Gastrocnemius medialis (tissue), 4 donors: ENCODE results near the gene COX20. TPM values are rescaled to one million over a fixed set of nuclear protein-coding genes. Genes with fewer than 3 reads are reported as not detected.
"Not testable (repeated sequence)": the region's sequence is repeated elsewhere in the genome, so short reads cannot be mapped to it uniquely, and the experiment has no call there.

ENCODE experiments used
- ATAC-seq, 2 donors: fragments of 150-250 bp; one replicate each; pipeline ENCODE4 v1.9.1; 2016
- DNase-seq, 2 donors: peaks; one replicate each; pipeline ENCODE4 v3.0.0-alpha.2; 2019
- H3K27ac ChIP-seq, 4 donors: fragments of 200-600 bp; sonication (generic); 1 replicate in 1 of 4; 2 replicates in 3 of 4; pipeline ENCODE4 v1.5.1; 2016 to 2018; ENCODE audit warnings: mild to moderate bottlenecking in 2 of 4, moderate library complexity in 1 of 4
- H3K27me3 ChIP-seq, 3 donors: fragments of 200-600 bp; sonication (generic) in 2 of 3; 1 replicate in 1 of 3; 2 replicates in 2 of 3; pipeline versions ENCODE4 v1.5.1 to v1.6.0; 2016 to 2019; ENCODE audit warnings: mild to moderate bottlenecking in 1 of 3, moderate library complexity in 1 of 3
- H3K36me3 ChIP-seq, 2 donors: fragments of 200-600 bp; sonication (generic) in 1 of 2; one replicate each; pipeline ENCODE4 v1.5.1; 2017 to 2018
- H3K4me1 ChIP-seq, 2 donors: fragments of 200-600 bp; sonication (generic) in 1 of 2; one replicate each; pipeline ENCODE4 v1.5.1; 2016 to 2017; ENCODE audit warnings: mild to moderate bottlenecking in 2 of 2
- H3K4me3 ChIP-seq, 4 donors: fragments of 200-600 bp; sonication (generic) in 3 of 4; 1 replicate in 1 of 4; 2 replicates in 3 of 4; pipeline ENCODE4 v1.5.1; 2016 to 2019; ENCODE audit warnings: mild to moderate bottlenecking in 2 of 4
- H3K9me3 ChIP-seq, 3 donors: fragments of 200-600 bp; sonication (generic) in 2 of 3; 1 replicate in 1 of 3; 2 replicates in 2 of 3; pipeline ENCODE4 v1.5.1; 2016 to 2019
- CTCF ChIP-seq, 5 experiments: fragments of 450-650 bp in 3 of 5; fragments of 200-600 bp in 2 of 5; sonication (generic) in 2 of 5; IDR thresholded peaks in 4 of 5; conservative IDR thresholded peaks in 1 of 5; 1 replicate in 4 of 5; 2 replicates in 1 of 5; pipeline ENCODE4 v1.5.1; 2016 to 2019; ENCODE audit warnings: antibody characterized with exemption in 5 of 5, mild to moderate bottlenecking in 3 of 5, moderate library complexity in 3 of 5
- POLR2A ChIP-seq, 2 donors: fragments of 450-650 bp; IDR thresholded peaks; one replicate each; pipeline ENCODE4 v1.6.1; 2017; ENCODE audit warnings: antibody characterized with exemption in 2 of 2, mild to moderate bottlenecking in 2 of 2, moderate library complexity in 2 of 2
- in situ Hi-C, 4 donors: fragments of 200-750 bp; cut with MboI; loops; one replicate each; pipeline versions ENCODE4 v1.15.0 to v1.8.0; 2017; ENCODE audit warnings: low sequenced_read_pairs in 4 of 4
- intact Hi-C: fragments of 100-400 bp; cut with DNase I; formaldehyde crosslinking; loops from one replicate; pipeline ENCODE4 v1.15.1; 2023; ENCODE audit warnings: low total_unique reads
- total RNA-seq, 4 donors: library from RNA; depleted of rRNA; stranded (reverse); fragments of >200 nt; gene quantifications; one replicate each; pipeline versions ENCODE4 v1.1.0 to v1.2.3, GENCODE V29; 2016

The COX20 gene
- total RNA-seq, 4 donors from 2014 or later, result 22.7 to 72.0 (median 35.4) TPM

GRCh38 chr1:244791061-244791460 lies 44.4 kb upstream of the COX20 start:
- Histone ChIP-seq H3K27me3 (no peaks in the 10 kb centered on the region), H3K27ac (no peak overlapping the region), H3K9me3 (no peaks in the 10 kb centered on the region), H3K4me3 (no peak overlapping the region), H3K4me1 (no peaks in the 10 kb centered on the region), H3K36me3 (no peaks in the 10 kb centered on the region)
- intact Hi-C loops, result no loop called here
- TF ChIP-seq POLR2A (IDR thresholded peaks at IDR 0.05) (no peak), CTCF (IDR thresholded peaks at IDR 0.05 in 4 of 5, conservative IDR thresholded peaks at IDR 0.05 in 1 of 5) (no peak)
- no peak for ATAC-seq
- in situ Hi-C loops, result loop anchor here in 2 of 4 donors (5.0 kb wide), 1 partner anchor 184 kb away; no protein-coding TSS in a partner anchor
- no peak for DNase-seq

GRCh38 chr1:244792188-244792850 lies 43.1 kb upstream of the COX20 start:
- Histone ChIP-seq H3K27ac (no peak overlapping the region), H3K4me3 (no peak overlapping the region), H3K9me3 (no peaks in the 10 kb centered on the region), H3K4me1 (no peaks in the 10 kb centered on the region), H3K27me3 (no peaks in the 10 kb centered on the region), H3K36me3 (no peaks in the 10 kb centered on the region)
- in situ Hi-C loops (loop anchor here in 2 of 4 donors (5.0 kb wide), 1 partner anchor 185 kb away; no protein-coding TSS in a partner anchor), intact Hi-C loops (no loop called here)
- no peak for DNase-seq
- ATAC-seq, result no peak
- TF ChIP-seq CTCF (IDR thresholded peaks at IDR 0.05 in 4 of 5, conservative IDR thresholded peaks at IDR 0.05 in 1 of 5) (no peak), POLR2A (IDR thresholded peaks at IDR 0.05) (no peak)

- no peaks in the 10 kb centered on the region for H3K36me3 ChIP-seq
- H3K4me3 ChIP-seq, result no peak overlapping the region
- no peaks in the 10 kb centered on the region for H3K27me3 ChIP-seq
- intact Hi-C loops (no loop called here), in situ Hi-C loops (loop anchor here in 2 of 4 donors (5.0 kb wide), 1 partner anchor 187 kb away; no protein-coding TSS in a partner anchor)
- ATAC-seq (no peak), DNase-seq (no peak)
- no peaks in the 10 kb centered on the region for H3K4me1 ChIP-seq
- no peak for TF ChIP-seq CTCF (IDR thresholded peaks at IDR 0.05 in 4 of 5, conservative IDR thresholded peaks at IDR 0.05 in 1 of 5)
- TF ChIP-seq POLR2A (IDR thresholded peaks at IDR 0.05), result no peak
- H3K9me3 ChIP-seq, result no peaks in the 10 kb centered on the region
- no peak overlapping the region for H3K27ac ChIP-seq
Observed at GRCh38 chr1:244794071-244794470, 41.4 kb upstream of the COX20 start.

GRCh38 chr1:244794516-244794915 lies 40.9 kb upstream of the COX20 start:
- H3K27ac ChIP-seq, H3K36me3 ChIP-seq, H3K4me3 ChIP-seq, intact Hi-C loops, DNase-seq, ATAC-seq, H3K27me3 ChIP-seq, H3K4me1 ChIP-seq, H3K9me3 ChIP-seq: not testable (repeated sequence)
- in situ Hi-C loops, result loop anchor here in 2 of 4 donors (5.0 kb wide), 1 partner anchor 187 kb away; no protein-coding TSS in a partner anchor

GRCh38 chr1:244796719-244797406 lies 38.6 kb upstream of the COX20 start:
- no peak for TF ChIP-seq POLR2A (IDR thresholded peaks at IDR 0.05)
- peak; percentile 82 to 88 (median 83) for TF ChIP-seq CTCF (IDR thresholded peaks at IDR 0.05 in 4 of 5, conservative IDR thresholded peaks at IDR 0.05 in 1 of 5)
- peak in 1 of 2 donors; percentile 68 for ATAC-seq
- in situ Hi-C loops, result loop anchor here in 2 of 4 donors (5.0 kb wide), 2 partner anchors 190 to 195 kb away; no protein-coding TSS in a partner anchor

More at GRCh38 chr1:244796719-244797406, 38.6 kb upstream of the COX20 start:
- Histone ChIP-seq H3K36me3 (no peaks in the 10 kb centered on the region), H3K27me3 (no peaks in the 10 kb centered on the region), H3K27ac (no peak overlapping the region), H3K4me3 (no peak overlapping the region), H3K9me3 (no peaks in the 10 kb centered on the region), H3K4me1 (no peaks in the 10 kb centered on the region)
- DNase-seq, result peak in 1 of 2 donors; percentile 38
- intact Hi-C loops, result loop anchor here (1.0 kb wide), 2 partner anchors 194 to 245 kb away; no protein-coding TSS in a partner anchor
